GM10248 (cell line): ENCODE data around the gene RERE.

Experiments
- CTCF ChIA-PET: fragments of 300-600 bp; sonication (Branson Sonifier 250); formaldehyde crosslinking; extraction: SDS; loops from one replicate; lab custom pipeline; 2021; ENCODE audit warnings: antibody characterized with exemption; lab: Yijun Ruan, JAX
- POLR2A ChIA-PET: fragments of 350-650 bp; sonication (Branson Sonifier 250); formaldehyde crosslinking; extraction: SDS; loops from one replicate; lab custom pipeline; 2020; ENCODE audit warnings: antibody characterized with exemption; lab: Yijun Ruan, JAX
- DNase-seq: peaks from one replicate; pipeline ENCODE4 v3.0.0; 2012; ENCODE audit errors: extremely low spot score
- TF ChIP-seq, protein P1 (sequence below): IDR thresholded peaks from 2 replicates; pipeline ENCODE4 v1.5.1; 2012; ENCODE audit warnings: mild to moderate bottlenecking, low read depth; ENCODE audit errors: extremely low read depth, missing control alignments, control extremely low read depth

The RERE gene

GRCh38 chr1:8545078-8545477, 272.4 kb downstream of the RERE start:
- CTCF ChIA-PET = no interaction called here
- POLR2A ChIA-PET = no interaction called here
- TF ChIP-seq, protein P1, sequence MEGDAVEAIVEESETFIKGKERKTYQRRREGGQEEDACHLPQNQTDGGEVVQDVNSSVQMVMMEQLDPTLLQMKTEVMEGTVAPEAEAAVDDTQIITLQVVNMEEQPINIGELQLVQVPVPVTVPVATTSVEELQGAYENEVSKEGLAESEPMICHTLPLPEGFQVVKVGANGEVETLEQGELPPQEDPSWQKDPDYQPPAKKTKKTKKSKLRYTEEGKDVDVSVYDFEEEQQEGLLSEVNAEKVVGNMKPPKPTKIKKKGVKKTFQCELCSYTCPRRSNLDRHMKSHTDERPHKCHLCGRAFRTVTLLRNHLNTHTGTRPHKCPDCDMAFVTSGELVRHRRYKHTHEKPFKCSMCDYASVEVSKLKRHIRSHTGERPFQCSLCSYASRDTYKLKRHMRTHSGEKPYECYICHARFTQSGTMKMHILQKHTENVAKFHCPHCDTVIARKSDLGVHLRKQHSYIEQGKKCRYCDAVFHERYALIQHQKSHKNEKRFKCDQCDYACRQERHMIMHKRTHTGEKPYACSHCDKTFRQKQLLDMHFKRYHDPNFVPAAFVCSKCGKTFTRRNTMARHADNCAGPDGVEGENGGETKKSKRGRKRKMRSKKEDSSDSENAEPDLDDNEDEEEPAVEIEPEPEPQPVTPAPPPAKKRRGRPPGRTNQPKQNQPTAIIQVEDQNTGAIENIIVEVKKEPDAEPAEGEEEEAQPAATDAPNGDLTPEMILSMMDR = no peak
- DNase-seq = peak; percentile 23

DNA sequence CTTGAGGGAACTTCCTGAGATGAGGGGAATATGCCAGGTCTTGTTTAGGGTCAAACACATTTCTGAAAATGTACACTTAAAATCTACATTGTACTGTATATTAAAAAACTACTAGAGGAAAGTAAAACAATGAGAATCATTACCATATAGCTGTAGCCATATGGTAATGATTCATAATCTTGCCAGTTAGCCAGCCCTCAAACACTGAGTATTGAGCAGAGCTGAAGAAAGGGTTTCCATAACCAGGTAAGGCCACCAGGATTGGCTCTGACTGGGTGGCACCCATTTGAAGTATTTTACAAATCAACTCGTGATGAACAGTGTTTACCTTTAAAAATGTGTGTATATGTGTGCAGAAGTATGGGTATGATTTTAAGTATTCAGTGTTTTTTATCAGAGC, 272.8 kb downstream of the RERE start:
- POLR2A ChIA-PET = no interaction called here
- TF ChIP-seq, protein P1 = no peak
- CTCF ChIA-PET = interaction anchor here (1.9 kb wide), 1 partner anchor 17 kb away, joined by 7 read pairs; no protein-coding TSS in a partner anchor
- no peak for DNase-seq

GRCh38 chr1:8543965-8544364, 273.5 kb downstream of the RERE start:
- no peak for DNase-seq
- ChIA-PET POLR2A (no interaction called here), CTCF (interaction anchor here (1.9 kb wide), 1 partner anchor 18 kb away, joined by 7 read pairs; no protein-coding TSS in a partner anchor)
- TF ChIP-seq, protein P1 = no peak

DNA sequence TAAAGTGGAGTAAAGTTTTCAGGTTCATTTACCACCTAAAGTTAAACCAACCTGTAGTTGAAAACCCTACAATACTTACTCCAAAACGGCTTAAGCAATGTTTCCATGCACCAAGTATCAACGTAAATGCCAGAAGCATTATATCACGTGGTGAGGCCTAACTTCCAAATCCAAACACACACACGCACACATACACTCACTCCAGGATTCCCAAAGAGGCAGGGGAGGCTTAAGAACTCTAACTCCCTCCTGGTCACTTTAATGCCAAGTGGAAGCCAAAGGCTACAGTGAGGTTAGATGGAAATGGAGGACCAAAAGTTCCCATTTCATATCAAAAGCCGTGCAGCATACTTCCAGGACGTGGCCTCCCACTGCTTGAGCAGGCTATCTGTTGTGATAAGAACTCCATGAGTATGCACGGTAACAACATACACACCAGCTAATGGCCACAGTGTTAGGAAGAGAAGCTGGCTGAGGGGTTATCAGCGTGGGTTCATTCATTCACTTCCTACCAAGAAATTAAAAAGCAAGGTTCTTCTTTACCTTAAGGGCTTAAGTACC, 275.4 kb downstream of the RERE start:
- POLR2A ChIA-PET = no interaction called here
- DNase-seq = no peak
- CTCF ChIA-PET = interaction anchor here (1.3 to 2.4 kb wide), 3 partner anchors 10 to 307 kb away, joined by 3 to 8 read pairs (median 3); no protein-coding TSS in a partner anchor
- TF ChIP-seq, protein P1 = no peak

GRCh38 chr1:8540971-8541370, 276.5 kb downstream of the RERE start:
- DNase-seq = no peak
- POLR2A ChIA-PET = no interaction called here
- TF ChIP-seq, protein P1 = no peak
- CTCF ChIA-PET = interaction anchor here (2.4 kb wide), 1 partner anchor 11 kb away, joined by 8 read pairs; no protein-coding TSS in a partner anchor

GRCh38 chr1:8540261-8540941, 277.0 kb downstream of the RERE start:
- TF ChIP-seq, protein P1 = no peak
- CTCF ChIA-PET = interaction anchor here (1.2 kb wide), 1 partner anchor 14 kb away, joined by 3 read pairs; no protein-coding TSS in a partner anchor
- POLR2A ChIA-PET = no interaction called here
- no peak for DNase-seq
